ENCODE measurements around the gene IFT172.

The IFT172 gene

DNA sequence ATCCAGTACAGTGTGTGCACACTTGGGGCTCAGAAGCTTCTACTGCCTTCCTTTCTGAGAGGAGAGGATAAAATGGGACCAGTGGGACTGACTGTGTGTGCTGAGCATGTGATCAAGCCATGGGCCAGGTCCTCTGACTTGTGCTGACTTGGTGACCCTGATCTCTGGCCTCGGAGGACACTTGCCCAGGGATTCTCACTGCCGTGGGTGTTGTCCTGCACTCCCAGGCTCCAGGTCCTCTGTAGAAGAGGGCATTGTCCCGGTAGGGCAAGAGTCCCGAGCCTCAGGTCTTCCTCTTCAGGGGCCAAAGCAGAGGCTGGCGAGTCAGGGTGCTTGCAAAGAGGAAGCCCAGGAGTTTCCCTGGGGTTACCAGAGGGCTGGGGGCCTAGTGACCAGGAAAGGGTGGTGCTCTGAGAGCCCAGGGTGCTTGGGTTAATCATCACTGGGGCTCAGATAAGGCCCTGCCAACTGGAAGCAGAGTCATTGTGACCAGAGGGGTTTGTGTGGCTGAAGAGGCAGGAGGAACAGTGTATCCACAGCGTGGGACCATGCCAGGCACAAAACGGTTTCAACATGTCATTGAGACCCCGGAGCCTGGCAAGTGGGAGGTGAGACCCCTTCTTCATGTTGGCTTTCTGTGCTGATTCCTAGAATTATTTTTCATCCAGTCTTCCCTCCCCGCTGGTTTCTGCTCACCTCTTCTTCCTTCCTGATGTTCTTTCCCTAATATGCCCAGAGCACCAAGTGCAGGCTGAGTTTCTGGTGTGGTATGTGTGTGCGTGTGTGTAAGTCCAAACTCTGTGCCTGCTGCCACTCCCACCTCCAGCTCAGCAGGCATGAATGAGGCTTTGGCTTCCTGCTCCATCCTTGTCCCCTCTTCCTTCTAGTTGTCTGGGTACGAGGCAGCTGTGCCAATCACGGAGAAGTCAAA lies 7.1 kb upstream of the IFT172 start, which contains the start of gene GCKR:
TSS of gene GCKR (plus strand) at position 483 of the 931 bp plus-strand sequence. CDS start at position 549, 66 bp downstream.
- H3K4me3 ChIP-seq (ENCODE audit: low read length), result no peak within 1 kb of the TSS
- no peak for DNase-seq (ENCODE audit: low read depth, low spot score)

DNA sequence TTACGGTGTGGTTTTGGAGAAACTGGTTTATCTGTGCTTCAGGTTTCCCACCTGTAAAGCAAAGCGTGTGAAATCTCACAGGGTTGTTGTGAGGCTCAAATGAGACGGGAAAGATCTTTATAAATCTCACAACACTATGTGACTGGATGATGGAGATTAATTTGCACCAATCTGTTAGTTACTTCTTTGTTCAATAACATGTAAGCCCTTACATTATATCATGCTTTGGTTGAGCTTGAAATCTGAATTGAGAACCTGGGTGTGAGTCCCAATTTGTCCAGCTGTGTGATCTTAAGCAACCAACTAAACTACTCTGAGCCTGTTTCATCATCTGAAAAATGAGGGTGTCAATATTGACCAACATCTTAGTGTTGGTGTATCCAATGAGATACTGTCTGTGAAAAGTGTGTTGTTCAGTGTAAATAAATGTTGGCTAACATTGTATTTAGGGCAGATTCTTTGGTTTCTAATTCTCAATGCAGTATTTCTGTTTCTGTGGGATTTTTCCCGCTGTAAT lies 6.4 kb upstream of the IFT172 start:
- no peak overlapping the region for H3K4me3 ChIP-seq (ENCODE audit: low read length)
- no peak for DNase-seq (ENCODE audit: low read depth, low spot score)

DNA sequence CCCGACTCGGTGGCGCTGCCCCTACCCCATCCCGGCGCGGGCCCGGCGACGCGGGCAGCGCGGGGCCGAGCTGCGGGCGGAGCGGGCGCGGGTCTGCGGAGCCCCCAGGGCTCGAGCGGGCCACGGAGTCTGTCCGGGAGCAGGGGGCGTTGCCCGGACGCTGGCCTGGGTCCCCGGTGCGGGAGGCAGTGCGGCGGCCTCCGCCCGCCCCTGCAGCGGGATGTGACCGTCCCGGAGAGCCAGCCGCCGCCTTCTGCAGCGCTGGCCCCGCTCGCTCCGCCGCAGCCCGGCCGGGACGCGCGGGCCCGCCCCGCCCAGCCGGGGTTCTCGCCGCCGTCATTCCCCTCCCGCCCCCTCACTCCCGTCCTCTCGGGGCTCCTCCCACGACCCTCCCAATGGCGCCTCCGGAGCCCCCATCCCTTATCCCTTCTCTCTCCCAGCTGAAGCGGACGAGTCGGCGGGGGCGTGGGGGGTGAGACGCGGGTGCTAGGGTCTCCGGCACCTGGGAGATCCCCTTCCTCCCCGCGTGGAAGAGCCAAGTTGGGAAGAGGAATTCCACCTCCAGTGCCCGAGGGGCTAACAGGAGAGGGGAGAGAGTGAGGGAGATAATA lies 5.5 kb upstream of the IFT172 start, which contains the start of gene FNDC4:
TSS of gene FNDC4 (minus strand) at position 257 of the 611 bp plus-strand sequence. CDS start 521 bp downstream, outside the sequence.
- no peak within 1 kb of the TSS for H3K4me3 ChIP-seq (ENCODE audit: low read length)
- no peak for DNase-seq (ENCODE audit: low read depth, low spot score)

DNA sequence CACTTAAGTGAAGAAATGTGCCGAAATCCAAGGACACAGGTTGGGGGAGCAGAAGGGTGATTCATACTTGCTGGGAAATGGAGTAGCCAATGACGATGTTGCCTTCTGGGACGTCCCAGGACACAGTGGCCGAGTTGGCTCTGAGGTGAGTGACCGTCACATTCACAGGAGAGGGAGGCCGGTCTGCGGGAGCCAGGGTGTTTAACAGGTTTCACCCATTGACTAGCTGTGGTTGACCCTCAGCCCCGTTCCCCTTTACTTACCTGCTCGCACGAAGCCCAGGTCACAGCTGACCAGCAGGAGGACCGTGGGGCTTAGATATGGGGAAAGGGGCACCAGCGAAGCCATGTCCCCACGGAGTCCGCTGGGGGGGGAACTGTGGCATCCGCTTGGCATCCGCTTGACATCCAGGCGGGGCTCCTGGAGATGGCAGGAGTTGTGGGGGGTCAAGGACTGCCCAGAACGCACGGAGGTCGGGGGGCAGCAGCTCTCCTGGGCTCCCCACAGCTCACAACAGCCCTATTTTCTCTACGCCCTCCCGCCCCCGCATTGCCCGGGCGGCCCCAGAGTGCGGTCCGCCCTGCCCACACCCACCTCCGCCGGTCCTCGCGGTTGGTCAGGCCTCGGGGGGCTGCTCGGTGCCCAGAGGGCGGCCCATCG lies 4.9 kb upstream of the IFT172 start:
- H3K4me3 ChIP-seq (ENCODE audit: low read length), result no peak overlapping the region
- no peak for DNase-seq (ENCODE audit: low read depth, low spot score)

DNA sequence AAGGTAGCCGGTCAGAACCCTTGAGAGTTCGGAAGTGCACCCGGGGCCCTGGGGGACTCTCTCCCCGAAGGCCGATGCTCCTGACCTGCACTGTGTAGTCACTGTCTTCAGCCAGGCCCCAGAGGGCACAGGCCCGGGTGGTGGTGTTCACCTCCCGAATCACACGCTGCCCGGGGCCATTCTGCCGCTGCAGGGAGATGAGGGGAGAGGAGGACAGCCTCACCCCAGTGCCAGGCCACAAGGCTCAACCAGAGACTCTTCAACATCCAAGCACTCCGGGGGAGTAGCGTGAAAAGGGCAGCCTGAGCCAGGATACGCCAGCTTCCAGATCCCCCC lies 4.4 kb upstream of the IFT172 start:
- no peak for DNase-seq (ENCODE audit: low read depth, low spot score)
- H3K4me3 ChIP-seq (ENCODE audit: low read length), result no peak overlapping the region

DNA sequence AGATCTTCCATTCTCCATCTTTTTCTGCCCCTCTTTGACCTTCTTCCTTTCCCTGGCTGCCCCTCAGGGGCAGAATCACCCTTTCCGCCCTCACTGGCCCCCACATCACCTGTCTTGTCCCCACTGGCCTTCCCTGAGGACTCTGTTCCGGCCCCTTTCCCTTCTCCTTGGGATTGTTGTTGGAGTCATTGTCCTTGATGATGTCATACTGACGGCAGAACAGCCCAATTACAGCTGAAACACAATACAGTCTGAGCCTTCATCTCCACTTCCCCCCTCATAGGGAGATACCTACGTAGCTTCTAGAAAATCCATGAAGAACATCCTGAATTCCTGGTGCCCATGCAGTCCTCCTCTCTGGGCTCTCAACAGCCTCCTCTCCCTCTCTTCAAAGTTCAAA lies 3.0 kb upstream of the IFT172 start:
- DNase-seq (ENCODE audit: low read depth, low spot score), result no peak
- H3K4me3 ChIP-seq (ENCODE audit: low read length), result no peak overlapping the region

DNA sequence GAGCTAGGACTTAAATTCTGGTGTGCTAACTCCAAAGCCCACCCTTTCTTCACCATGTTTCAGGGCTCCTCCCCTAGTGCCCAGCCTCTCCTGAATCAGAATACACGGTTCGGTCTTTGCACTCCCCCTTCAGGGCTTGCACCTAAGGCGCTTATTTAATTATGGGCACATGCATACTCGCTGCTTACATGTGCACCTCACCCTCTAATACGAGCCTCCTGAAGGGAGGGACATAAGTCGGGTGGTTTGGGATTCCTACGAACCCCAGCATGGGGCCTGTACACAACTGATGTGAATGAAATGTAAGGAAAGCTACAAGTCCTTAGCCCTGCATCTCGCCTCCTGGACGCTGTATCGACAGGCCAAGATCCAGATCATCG lies 435 bp downstream of the IFT172 start:
- peak overlapping the region; percentile 56 for H3K4me3 ChIP-seq (ENCODE audit: low read length)
- peak; percentile 11 for DNase-seq (ENCODE audit: low read depth, low spot score)

DNA sequence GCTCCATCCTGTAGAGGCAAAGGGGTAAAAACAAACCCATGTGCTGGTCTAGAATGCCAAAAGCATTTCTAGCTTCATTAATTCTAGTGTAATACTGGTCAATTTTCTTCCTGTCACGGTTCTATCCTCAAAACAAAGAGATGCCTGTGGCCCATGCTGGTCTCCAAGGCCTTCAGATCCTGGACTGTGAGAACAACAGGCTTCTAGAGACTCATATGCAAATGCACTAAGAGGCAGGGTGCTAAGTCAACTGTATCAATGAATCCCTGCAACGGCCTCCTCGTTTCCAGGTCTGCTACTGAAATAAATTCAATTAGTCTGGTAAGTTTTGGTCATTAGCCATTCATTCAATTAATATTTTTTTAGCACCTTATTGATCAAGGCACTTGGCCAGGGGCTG lies 4.0 kb downstream of the IFT172 start:
- no peak for DNase-seq (ENCODE audit: low read depth, low spot score)
- no peak overlapping the region for H3K4me3 ChIP-seq (ENCODE audit: low read length)

DNA sequence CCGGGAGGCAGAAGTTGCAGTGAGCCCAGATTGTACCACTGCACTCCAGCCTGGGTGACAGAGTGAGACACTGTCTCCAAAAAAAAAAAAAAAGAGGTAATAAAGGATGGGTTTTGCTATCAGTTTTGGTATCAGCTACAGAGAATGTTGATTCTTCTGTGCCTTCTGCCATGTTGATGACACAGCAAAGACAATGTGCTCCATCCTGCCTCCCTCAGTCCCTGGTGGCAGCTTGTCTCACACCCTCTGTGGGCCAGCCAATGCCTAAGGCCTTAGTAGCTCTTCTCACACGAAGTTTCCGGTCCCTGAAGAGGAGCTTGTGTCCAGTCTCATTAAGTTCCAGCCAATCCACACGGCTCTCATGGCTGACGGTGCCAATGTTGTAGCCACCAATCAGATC lies 17.6 kb downstream of the IFT172 start:
- no peak overlapping the region for H3K4me3 ChIP-seq (ENCODE audit: low read length)
- DNase-seq (ENCODE audit: low read depth, low spot score), result no peak

DNA sequence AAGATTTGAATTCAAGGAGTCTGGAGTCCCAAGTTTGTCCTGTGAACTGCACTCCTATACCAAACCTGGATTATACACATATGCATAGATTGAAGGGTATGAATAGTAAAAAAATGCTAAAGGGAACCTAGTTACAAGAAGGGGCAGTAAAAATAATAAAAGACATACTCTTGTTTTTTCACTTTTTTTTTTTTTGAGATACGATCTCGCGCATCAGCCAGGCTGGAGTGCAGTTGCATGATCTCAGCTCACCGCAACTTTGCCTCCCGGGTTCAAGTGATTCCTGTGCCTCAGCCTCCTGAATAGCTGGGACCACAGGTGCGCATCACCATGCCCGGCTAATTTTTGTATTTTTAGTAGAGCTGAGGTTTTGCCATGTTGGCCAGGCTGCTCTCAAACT lies 25.1 kb downstream of the IFT172 start:
- no peak overlapping the region for H3K4me3 ChIP-seq (ENCODE audit: low read length)
- no peak for DNase-seq (ENCODE audit: low read depth, low spot score)

DNA sequence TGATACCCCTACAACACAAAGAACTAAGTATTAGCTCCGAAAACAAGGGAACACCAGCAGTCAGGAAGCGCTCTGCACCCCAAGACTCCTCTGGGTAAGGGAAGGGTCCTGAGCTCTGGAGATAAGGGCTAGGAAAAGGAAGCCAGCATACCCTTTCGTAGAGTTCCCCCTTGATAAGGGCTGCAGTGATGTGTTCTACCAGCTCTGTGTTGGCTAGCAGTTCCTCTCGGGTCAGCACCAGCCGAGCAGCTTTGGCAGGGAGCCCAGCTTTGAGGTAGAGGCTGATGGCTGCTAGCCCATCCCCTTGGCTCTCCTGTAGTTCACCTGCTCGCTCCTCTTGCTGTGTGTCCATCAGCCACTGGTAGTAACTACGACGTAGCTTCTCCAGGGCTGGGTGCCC lies 28.4 kb downstream of the IFT172 start:
- DNase-seq (ENCODE audit: low read depth, low spot score), result no peak

DNA sequence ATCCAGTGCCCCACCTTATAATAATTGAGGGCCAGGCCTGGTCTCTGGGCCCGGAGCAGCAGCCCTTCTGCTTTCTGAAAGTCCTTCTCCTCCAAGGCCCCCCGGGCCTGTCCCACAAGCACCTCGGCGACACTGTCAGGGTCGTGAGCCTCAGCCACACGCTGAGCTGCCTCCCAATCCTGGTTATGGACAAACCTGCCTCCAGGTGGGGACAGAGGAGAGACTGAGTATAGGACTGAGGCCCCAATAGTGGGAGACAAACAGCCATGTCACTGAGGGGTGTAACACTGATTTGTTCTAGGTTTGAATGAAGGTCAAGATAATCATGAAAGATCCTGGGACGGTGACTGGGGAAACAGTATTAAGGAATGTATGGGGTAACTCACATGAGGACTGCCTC lies 35.6 kb downstream of the IFT172 start:
- no peak overlapping the region for H3K4me3 ChIP-seq (ENCODE audit: low read length)
- no peak for DNase-seq (ENCODE audit: low read depth, low spot score)

More for the DNA sequence above, 28.4 kb downstream of the IFT172 start:
- no peak overlapping the region for H3K4me3 ChIP-seq (ENCODE audit: low read length)

DNA sequence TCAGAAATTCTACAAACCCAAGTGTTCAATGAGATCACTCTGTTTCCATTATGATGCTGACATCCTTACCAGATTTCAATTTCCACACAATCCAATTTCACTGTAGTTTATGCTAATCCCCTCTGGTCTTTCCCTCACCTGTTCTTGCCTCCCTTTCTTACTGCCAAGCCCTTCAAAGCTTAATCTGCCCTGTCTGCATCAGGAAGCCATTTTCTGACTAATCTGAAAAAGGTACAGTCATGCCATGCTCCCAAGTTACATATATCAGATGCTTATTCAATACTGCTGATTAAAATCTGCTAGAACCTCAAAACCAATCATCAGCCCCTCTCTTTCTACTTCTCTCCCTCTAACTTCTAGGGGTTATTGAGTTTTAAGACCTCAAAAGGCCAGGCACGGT lies 38.4 kb downstream of the IFT172 start:
- no peak overlapping the region for H3K4me3 ChIP-seq (ENCODE audit: low read length)
- DNase-seq (ENCODE audit: low read depth, low spot score), result no peak

DNA sequence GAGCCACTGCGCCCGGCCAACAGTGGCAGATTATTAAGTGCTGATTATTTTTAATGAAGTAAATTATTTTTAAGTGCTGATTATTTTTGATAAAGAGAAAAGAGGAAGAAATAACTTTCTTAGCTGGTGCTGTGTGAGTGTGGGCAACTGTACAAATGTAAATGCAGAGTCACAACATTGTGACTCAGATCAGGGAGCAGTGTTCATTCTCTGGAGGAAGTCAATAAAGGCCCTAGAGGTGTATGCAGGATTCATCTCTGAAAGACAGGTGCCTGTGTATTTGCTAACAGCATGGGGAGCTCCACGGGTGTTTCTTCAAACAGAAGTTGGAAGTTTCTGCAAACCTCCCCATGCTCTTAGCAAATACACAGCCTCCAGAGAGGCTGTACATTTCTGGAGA lies 41.2 kb downstream of the IFT172 start:
- no peak for DNase-seq (ENCODE audit: low read depth, low spot score)
- H3K4me3 ChIP-seq (ENCODE audit: low read length), result no peak overlapping the region

DNA sequence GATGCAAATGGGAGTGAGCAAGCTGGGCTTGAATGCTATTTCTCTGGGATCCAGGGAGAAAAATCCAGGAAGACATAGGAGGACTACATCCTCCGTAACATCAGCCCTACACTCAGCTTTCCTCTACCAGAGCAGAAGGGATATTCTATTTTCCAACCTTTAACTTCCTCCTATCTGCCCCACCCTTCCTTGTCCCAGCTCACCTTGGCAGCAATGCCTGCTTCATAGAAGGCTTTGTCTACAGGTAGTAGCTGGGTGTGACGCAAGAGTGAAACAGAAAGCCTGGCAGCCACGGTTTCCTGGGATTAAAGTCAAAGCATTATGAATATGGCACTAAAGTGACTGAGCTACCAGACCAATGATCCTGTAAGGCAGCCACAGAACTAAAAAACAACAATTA lies 43.5 kb downstream of the IFT172 start:
- no peak overlapping the region for H3K4me3 ChIP-seq (ENCODE audit: low read length)
- DNase-seq (ENCODE audit: low read depth, low spot score), result no peak

DNA sequence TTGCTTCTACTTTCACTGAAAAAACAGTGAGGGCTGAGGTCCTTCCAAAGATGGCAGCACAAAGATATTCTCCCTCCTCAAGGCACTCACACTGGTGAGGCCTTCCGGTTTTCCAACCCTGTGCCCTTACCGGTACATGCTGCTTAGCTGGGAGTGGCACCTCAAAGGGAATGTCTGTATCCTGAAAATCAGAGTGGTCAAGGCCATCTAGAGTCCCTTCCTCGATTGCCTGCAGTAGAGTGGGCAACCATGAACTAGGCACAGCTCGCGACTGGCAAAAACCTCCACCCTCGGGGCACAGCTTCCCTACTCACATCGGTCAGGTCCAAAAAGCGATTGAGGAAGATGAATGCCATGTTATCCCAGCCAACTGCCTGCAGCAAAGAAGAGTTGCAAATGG lies 43.9 kb downstream of the IFT172 start:
- no peak overlapping the region for H3K4me3 ChIP-seq (ENCODE audit: low read length)
- DNase-seq (ENCODE audit: low read depth, low spot score), result no peak

DNA sequence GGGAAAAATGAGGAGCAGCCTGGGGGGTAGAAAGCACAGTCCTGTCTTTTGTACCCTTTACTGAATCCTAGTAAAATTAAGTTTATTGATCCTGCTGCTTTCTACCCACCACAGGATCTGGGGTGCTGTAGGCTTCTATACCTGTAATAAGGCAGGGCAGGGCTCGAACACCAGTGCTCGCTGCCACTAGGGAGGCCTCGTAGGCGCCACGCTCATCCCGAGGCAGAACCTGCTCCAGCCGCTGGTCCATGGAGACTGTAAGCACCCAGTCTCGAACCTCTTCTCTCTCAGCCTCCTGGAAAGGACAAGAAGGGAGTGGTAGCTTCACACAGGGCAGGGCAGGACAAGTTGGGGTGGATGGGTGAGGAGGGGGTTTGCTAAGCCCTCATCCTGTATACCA lies 44.4 kb downstream of the IFT172 start:
- no peak for DNase-seq (ENCODE audit: low read depth, low spot score)

DNA sequence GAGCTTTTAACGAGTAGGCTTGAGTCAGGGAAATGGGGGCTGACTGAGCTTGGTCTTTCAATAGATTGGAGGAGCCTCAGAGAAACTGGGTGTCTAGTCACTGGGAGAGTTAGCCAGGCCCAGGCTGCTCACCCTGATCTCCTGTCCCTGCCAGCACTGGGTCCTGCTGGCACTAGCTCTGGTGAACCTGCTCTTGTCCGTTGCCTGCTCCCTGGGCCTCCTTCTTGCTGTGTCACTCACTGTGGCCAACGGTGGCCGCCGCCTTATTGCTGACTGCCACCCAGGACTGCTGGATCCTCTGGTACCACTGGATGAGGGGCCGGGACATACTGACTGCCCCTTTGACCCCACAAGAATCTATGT lies 46.6 kb downstream of the IFT172 start:
- DNase-seq (ENCODE audit: low read depth, low spot score), result no peak
- H3K4me3 ChIP-seq (ENCODE audit: low read length), result no peak overlapping the region

More for the DNA sequence above, 44.4 kb downstream of the IFT172 start:
- H3K4me3 ChIP-seq (ENCODE audit: low read length), result no peak overlapping the region

DNA sequence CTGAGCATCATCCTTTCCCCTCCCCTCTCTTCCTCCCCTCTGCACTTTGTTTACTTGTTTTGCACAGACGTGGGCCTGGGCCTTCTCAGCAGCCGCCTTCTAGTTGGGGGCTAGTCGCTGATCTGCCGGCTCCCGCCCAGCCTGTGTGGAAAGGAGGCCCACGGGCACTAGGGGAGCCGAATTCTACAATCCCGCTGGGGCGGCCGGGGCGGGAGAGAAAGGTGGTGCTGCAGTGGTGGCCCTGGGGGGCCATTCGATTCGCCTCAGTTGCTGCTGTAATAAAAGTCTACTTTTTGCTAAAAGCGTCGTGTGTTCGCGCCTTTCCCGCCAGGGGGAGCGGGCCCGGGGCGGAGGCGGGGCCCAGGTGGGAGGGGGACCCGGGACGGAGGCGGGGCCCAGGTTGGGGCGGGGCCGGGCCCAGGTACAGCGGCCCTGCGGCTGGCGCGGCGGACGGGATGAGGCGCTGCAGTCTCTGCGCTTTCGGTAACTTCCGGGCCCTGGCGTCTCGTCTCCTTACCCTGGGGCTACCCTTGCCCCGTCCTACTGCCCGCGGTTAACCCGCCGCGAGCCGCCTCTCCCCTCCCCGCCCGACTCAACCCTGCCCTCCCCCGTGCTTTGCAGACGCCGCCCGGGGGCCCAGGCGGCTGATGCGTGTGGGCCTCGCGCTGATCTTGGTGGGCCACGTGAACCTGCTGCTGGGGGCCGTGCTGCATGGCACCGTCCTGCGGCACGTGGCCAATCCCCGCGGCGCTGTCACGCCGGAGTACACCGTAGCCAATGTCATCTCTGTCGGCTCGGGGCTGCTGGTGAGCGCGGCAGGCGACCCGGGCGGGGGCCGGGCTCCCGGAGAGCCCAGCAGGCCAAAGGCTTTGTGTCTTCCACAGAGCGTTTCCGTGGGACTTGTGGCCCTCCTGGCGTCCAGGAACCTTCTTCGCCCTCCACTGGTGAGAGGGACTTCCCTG lies 47.3 kb downstream of the IFT172 start, which contains the start of gene KRTCAP3:
TSS of gene KRTCAP3 (plus strand) at position 424 of the 962 bp plus-strand sequence. CDS start at position 456, 32 bp downstream.
- no peak for DNase-seq (ENCODE audit: low read depth, low spot score)
- H3K4me3 ChIP-seq (ENCODE audit: low read length), result no peak within 1 kb of the TSS

All from Jurkat, Clone E6-1 (cell line).